K562 (cell line): ENCODE results near the gene LDLRAD3. TPM values are rescaled to one million over a fixed set of nuclear protein-coding genes. Genes with fewer than 3 reads are reported as not detected.

Source experiments
- ATAC-seq: fragments of 200-7000 bp; cut with Tn5 transposase; 3 replicates; pipeline ENCODE4 v1.9.1; 2020; ENCODE audit warnings: moderate library complexity
- BruUV-seq: library from RNA; stranded (reverse); fragments of 400-500 nt; replicated peaks from 2 replicates; lab custom pipeline; 2021; lab: Mats Ljungman, UMichigan
- CTCF ChIA-PET: fragments of 300-600 bp; formaldehyde crosslinking; extraction: SDS; loops from one replicate; lab custom pipeline; 2021; ENCODE audit warnings: low intra/inter-chr PET ratio; lab: Yijun Ruan, JAX
- POLR2A ChIA-PET: fragments of 300-600, 350-650 bp; sonication (Branson Sonifier 250); formaldehyde crosslinking; extraction: SDS; loops from one replicate; lab custom pipeline; 2021; ENCODE audit warnings: antibody characterized with exemption, inconsistent platforms; lab: Yijun Ruan, JAX
- DNase-seq, 4 experiments: peaks; one replicate each; pipeline versions ENCODE4 v3.0.0 to v3.0.0-alpha.2; 2011 to 2018; ENCODE audit warnings: low spot score in 3 of 4, mixed read lengths in 3 of 4; ENCODE audit errors: extremely low read depth in 1 of 4
- FAIRE-seq: peaks from 2 replicates; lab custom pipeline; 2011; peaks lifted over from hg19 to GRCh38; lab: Jason Lieb, UNC
- H2AFZ ChIP-seq: 2 replicates; pipeline ENCODE4 v1.6.0; 2011; ENCODE audit warnings: low read depth, low read length, control low read depth, inconsistent platforms
- H3K27ac ChIP-seq: fragments of 200-600 bp; 3 replicates; pipeline ENCODE4 v1.8.0; 2011; ENCODE audit warnings: low read depth, mild to moderate bottlenecking, control low read depth, inconsistent platforms, low read length, moderate library complexity, mixed read lengths; ENCODE audit errors: extremely low read depth
- H3K27me3 ChIP-seq, 2 experiments: fragments of 300-600 bp in 1 of 2; 2 replicates in 1 of 2; 3 replicates in 1 of 2; pipeline versions ENCODE4 v1.6.0 to v1.8.0; 2011; ENCODE audit warnings: inconsistent platforms in 2 of 2, low read length in 2 of 2, mild to moderate bottlenecking in 1 of 2, mixed read lengths in 1 of 2, moderate library complexity in 1 of 2; ENCODE audit not compliant: control insufficient read depth in 2 of 2, insufficient read depth in 2 of 2
- H3K36me3 ChIP-seq: fragments of 300-600 bp; 3 replicates; pipeline ENCODE4 v1.8.0; 2011; ENCODE audit warnings: mild to moderate bottlenecking, low read length, inconsistent platforms; ENCODE audit not compliant: control insufficient read depth, insufficient read depth
- H3K4me1 ChIP-seq, 2 experiments: fragments of 200-600 bp in 1 of 2; replicated peaks in 1 of 2; 2 replicates in 1 of 2; 3 replicates in 1 of 2; pipeline versions ENCODE4 v1.5.1 to v1.8.0; 2011; ENCODE audit warnings: inconsistent platforms in 2 of 2, low read length in 2 of 2, mild to moderate bottlenecking in 1 of 2, mixed read lengths in 1 of 2, moderate library complexity in 1 of 2; ENCODE audit not compliant: control insufficient read depth in 2 of 2, insufficient read depth in 2 of 2
- H3K4me2 ChIP-seq: 2 replicates; pipeline ENCODE4 v1.6.1; 2011; ENCODE audit warnings: low read length, control low read depth, inconsistent platforms, mixed read lengths; ENCODE audit not compliant: insufficient read depth
- H3K4me3 ChIP-seq: fragments of 200-600 bp; sonication (generic), shearing (Covaris generic); 2 replicates; pipeline ENCODE4 v1.5.1; 2016; ENCODE audit warnings: control low read depth, inconsistent platforms
- H3K79me2 ChIP-seq: fragments of 200-600 bp; 3 replicates; pipeline ENCODE4 v1.8.0; 2011; ENCODE audit warnings: low read length, inconsistent platforms; ENCODE audit not compliant: control insufficient read depth, insufficient read depth
- H3K9ac ChIP-seq, 2 experiments: 2 replicates each; pipeline versions ENCODE4 v1.6.0 to v1.6.1; 2011; ENCODE audit warnings: low read depth in 2 of 2, low read length in 2 of 2, control low read depth in 1 of 2, inconsistent platforms in 1 of 2, mild to moderate bottlenecking in 1 of 2, mixed read lengths in 1 of 2; ENCODE audit not compliant: insufficient read depth in 1 of 2
- H3K9me1 ChIP-seq: one replicate; pipeline ENCODE4 v1.6.0; 2011; ENCODE audit warnings: inconsistent platforms, mild to moderate bottlenecking, low read length, moderate library complexity; ENCODE audit not compliant: control insufficient read depth, insufficient read depth
- H3K9me3 ChIP-seq: replicated peaks from 2 replicates; pipeline ENCODE4 v1.5.1; 2011; ENCODE audit warnings: low read depth, low read length, inconsistent platforms; ENCODE audit not compliant: control insufficient read depth, insufficient read depth
- H4K20me1 ChIP-seq: replicated peaks from 2 replicates; pipeline ENCODE4 v1.6.1; 2011; ENCODE audit warnings: low read length, inconsistent platforms, mixed read lengths; ENCODE audit not compliant: control insufficient read depth, insufficient read depth
- MEIS2 ChIP-seq: fragments of 450-650 bp; IDR thresholded peaks from 2 replicates; pipeline ENCODE4 v1.6.1; 2014; ENCODE audit warnings: mild to moderate bottlenecking; ENCODE audit not compliant: partially characterized antibody
- ZNF785 ChIP-seq: fragments of 250-450 bp; sonication (Bioruptor Pico); IDR thresholded peaks from 2 replicates; pipeline ENCODE4 v1.4.0; 2020; ENCODE audit warnings: mild to moderate bottlenecking
- WGBS: fragments of 100-300 bp; shearing (Covaris generic); methylation state at CpG from one replicate; pipeline ENCODE4 v1.1.6; 2016; ENCODE audit warnings: low coverage, mixed read lengths; ENCODE audit not compliant: insufficient coverage; ENCODE audit errors: missing lambda C conversion rate; 5-methylcytosine and 5-hydroxymethylcytosine counted together
- in situ Hi-C: fragments of 300-500 bp; cut with MboI; formaldehyde crosslinking; loops from 4 replicates; pipeline ENCODE4 v1.15.0; 2018; ENCODE audit warnings: inconsistent platforms, mixed read lengths
- intact Hi-C: fragments of 100-400 bp; cut with micrococcal nuclease; formaldehyde crosslinking; loops from 2 replicates; pipeline ENCODE4 v1.14.2; 2022
- polyA plus RNA-seq, 8 experiments: library from polyadenylated mRNA; depleted of rRNA in 4 of 8; stranded (reverse) in 5 of 8; unstranded in 3 of 8; fragments of >200 nt; fragmentation: Nextera tagmentation in 2 of 8; fragmentation: Illumina TruSeq in 1 of 8; extraction: Ambion mirVana in 2 of 8; extraction: Trizol in 1 of 8; gene quantifications; 2 replicates each; pipeline versions ENCODE4 v1.2.1 to v1.2.3, GENCODE V29; 2011 to 2014; ENCODE audit warnings: inconsistent platforms in 1 of 8, missing spikeins in 1 of 8
- total RNA-seq, 7 experiments: library from RNA; depleted of rRNA in 6 of 7; stranded (reverse); fragments of >200 nt in 6 of 7; fragmentation: Illumina TruSeq in 2 of 7; extraction: Trizol in 2 of 7; gene quantifications; 2 replicates each; pipeline versions ENCODE4 v1.2.1 to v1.2.3, GENCODE V29; 2011 to 2021; ENCODE audit warnings: low replicate concordance in 1 of 7
- TF ChIP-seq, protein P1 (sequence below): fragments of 450-650 bp; IDR thresholded peaks from 2 replicates; pipeline ENCODE4 v1.6.1; 2016
- TF ChIP-seq, protein P2 (sequence below), 2 experiments: IDR thresholded peaks in 1 of 2; conservative IDR thresholded peaks in 1 of 2; 2 replicates each; pipeline ENCODE4 v1.6.1; 2016; ENCODE audit warnings: low read depth in 2 of 2, mild to moderate bottlenecking in 1 of 2, missing compliant biosample characterization in 1 of 2, missing genetic modification characterization in 1 of 2, moderate library complexity in 1 of 2

Gene LDLRAD3
- total and polyA plus RNA-seq, 9 of the 15 experiments (the other 6 are each of a cell fraction or from before 2014, with no cell fraction given) = 0.73 to 7.2 (median 3.5) TPM

DNA sequence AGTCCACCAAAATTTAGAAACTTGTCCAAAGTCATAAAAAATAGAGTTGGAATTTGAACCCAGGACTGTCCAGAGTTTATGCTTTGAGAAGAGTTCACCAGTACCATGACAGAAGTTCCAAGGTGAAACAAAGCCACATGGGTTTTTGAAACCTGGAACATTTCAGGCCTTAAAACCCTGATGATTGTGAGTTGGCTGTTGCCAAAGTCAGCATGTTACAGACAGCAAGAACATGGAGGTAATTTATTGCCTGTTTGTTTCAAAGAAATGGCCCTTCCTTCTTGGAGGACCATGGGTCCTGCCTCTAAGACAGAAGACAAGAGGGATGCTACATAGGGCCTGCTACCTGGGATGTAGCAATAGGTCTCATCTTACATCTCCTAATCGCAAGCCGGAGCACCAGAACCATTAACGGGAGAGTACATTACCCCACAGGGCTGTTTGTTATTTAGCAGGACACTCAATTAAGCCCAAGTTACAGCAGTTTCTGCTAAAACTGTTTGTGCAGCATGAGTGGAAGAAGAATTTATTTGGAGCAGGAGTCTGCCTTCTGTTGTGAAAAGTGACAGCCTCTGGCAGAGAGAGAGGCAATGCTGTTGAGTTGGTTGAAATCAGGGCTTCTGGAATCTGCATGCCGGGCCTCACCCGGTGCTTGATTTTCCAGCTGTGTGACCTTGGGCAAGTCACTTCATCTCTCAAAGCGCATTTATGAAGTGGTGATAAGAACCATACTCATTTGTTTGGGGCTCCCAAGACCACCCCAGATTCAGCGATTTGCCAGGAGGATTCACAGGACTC is 136.2 kb downstream of the LDLRAD3 start:
- H3K9ac ChIP-seq = no peak overlapping the region
- ChIA-PET POLR2A (no interaction called here), CTCF (no interaction called here)
- H2AFZ ChIP-seq = no peak overlapping the region; the same call in 1 of the 2 replicates
- 75% methylated on average over 7 of the region's 7 CpGs for WGBS
- H3K36me3 ChIP-seq = no peaks in the 10 kb centered on the region
- DNase-seq = no peak
- H3K27ac ChIP-seq = no peak overlapping the region
- in situ Hi-C loops (no loop called here), intact Hi-C loops (no loop called here)
- no peaks in the 10 kb centered on the region for H3K79me2 ChIP-seq
- no peaks in the 10 kb centered on the region for H3K9me3 ChIP-seq
- FAIRE-seq = no peak
- no peaks in the 10 kb centered on the region for H3K27me3 ChIP-seq
- no TSS peak for BruUV-seq
- no peaks in the 10 kb centered on the region for H4K20me1 ChIP-seq
- H3K4me2 ChIP-seq = no peak overlapping the region
- H3K4me1 ChIP-seq = peaks cover 0 to 12% of the 10 kb centered on the region in 2 experiments; a peak in 2 of 5 replicates
- H3K9me1 ChIP-seq = no peaks in the 10 kb centered on the region
- TF ChIP-seq, protein P1, sequence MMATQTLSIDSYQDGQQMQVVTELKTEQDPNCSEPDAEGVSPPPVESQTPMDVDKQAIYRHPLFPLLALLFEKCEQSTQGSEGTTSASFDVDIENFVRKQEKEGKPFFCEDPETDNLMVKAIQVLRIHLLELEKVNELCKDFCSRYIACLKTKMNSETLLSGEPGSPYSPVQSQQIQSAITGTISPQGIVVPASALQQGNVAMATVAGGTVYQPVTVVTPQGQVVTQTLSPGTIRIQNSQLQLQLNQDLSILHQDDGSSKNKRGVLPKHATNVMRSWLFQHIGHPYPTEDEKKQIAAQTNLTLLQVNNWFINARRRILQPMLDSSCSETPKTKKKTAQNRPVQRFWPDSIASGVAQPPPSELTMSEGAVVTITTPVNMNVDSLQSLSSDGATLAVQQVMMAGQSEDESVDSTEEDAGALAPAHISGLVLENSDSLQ = peak; percentile 49
- TF ChIP-seq, protein P2, sequence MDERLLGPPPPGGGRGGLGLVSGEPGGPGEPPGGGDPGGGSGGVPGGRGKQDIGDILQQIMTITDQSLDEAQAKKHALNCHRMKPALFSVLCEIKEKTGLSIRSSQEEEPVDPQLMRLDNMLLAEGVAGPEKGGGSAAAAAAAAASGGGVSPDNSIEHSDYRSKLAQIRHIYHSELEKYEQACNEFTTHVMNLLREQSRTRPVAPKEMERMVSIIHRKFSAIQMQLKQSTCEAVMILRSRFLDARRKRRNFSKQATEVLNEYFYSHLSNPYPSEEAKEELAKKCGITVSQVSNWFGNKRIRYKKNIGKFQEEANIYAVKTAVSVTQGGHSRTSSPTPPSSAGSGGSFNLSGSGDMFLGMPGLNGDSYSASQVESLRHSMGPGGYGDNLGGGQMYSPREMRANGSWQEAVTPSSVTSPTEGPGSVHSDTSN (CRISPR knock-in tag; IDR thresholded peaks at IDR 0.05; ENCODE audit: low read depth) = no peak
- TF ChIP-seq, protein P2 (tag; conservative IDR thresholded peaks at IDR 0.05; ENCODE audit: low read depth) = peak; percentile 70
- TF ChIP-seq MEIS2 (peak; percentile 83), ZNF785 (CRISPR knock-in tag) (no peak)
- no peak for ATAC-seq
- H3K4me3 ChIP-seq = no peak overlapping the region
